ENCODE measurements around the gene HLA-A. TPM values are rescaled to one million over a fixed set of nuclear protein-coding genes. Genes with fewer than 3 reads are reported as not detected.

The HLA-A gene
- total and polyA plus RNA-seq, 2 experiments from 2014 or later, result 339 to 349 TPM

DNA sequence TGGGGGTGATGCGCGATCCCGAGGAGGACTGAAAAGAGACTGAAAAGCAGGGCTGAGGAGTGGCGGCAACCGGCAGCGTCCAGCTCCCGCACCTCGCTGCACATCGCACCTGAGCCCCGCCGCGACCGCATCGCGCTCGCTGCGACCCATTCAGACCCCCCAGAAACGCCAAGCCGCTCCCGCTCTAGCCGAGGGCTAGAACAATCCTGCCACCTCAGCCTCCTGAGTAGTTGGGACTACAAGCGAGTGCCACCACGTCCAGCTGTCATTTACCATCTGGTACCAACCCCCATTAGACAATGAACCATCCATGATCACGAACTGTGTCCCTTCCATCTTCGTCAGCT is 33.2 kb downstream of the HLA-A start:
- H3K27ac ChIP-seq, result no peak overlapping the region
- H3K9me3 ChIP-seq (ENCODE audit: low read depth), result no peaks in the 10 kb centered on the region
- H3K36me3 ChIP-seq (replicated peaks; ENCODE audit: insufficient read depth, low read depth), result no peaks in the 10 kb centered on the region
- WGBS (ENCODE audit: low lambda C conversion rate, missing lambda C conversion rate), result 9% methylated on average over 25 of the region's 25 CpGs
- H3K4me3 ChIP-seq, result no peak overlapping the region
- H3K4me1 ChIP-seq (ENCODE audit: insufficient read depth), result peaks cover 13% of the 10 kb centered on the region
- TF ChIP-seq EZH2 (IDR thresholded peaks at IDR 0.05; ENCODE audit: borderline replicate concordance) (peak; percentile 51), EZH2phosphoT487 (IDR thresholded peaks at IDR 0.05; ENCODE audit: low read depth, severe bottlenecking, unreplicated experiment) (no peak)
- TF ChIP-seq, protein P1, sequence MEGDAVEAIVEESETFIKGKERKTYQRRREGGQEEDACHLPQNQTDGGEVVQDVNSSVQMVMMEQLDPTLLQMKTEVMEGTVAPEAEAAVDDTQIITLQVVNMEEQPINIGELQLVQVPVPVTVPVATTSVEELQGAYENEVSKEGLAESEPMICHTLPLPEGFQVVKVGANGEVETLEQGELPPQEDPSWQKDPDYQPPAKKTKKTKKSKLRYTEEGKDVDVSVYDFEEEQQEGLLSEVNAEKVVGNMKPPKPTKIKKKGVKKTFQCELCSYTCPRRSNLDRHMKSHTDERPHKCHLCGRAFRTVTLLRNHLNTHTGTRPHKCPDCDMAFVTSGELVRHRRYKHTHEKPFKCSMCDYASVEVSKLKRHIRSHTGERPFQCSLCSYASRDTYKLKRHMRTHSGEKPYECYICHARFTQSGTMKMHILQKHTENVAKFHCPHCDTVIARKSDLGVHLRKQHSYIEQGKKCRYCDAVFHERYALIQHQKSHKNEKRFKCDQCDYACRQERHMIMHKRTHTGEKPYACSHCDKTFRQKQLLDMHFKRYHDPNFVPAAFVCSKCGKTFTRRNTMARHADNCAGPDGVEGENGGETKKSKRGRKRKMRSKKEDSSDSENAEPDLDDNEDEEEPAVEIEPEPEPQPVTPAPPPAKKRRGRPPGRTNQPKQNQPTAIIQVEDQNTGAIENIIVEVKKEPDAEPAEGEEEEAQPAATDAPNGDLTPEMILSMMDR (IDR thresholded peaks at IDR 0.05; ENCODE audit: poor library complexity), result no peak
- H2AFZ ChIP-seq, result no peak overlapping the region
- H3K27me3 ChIP-seq, result peaks cover 38% of the 10 kb centered on the region
- no peak for DNase-seq (ENCODE audit: low spot score)
- no peaks in the 10 kb centered on the region for H3K79me2 ChIP-seq
- H3K4me2 ChIP-seq, result peak overlapping the region; percentile 78
- no peaks in the 10 kb centered on the region for H4K20me1 ChIP-seq (ENCODE audit: insufficient read depth, poor library complexity, severe bottlenecking)
- H3K9me2 ChIP-seq (replicated peaks; ENCODE audit: insufficient read depth), result no peaks in the 10 kb centered on the region

DNA sequence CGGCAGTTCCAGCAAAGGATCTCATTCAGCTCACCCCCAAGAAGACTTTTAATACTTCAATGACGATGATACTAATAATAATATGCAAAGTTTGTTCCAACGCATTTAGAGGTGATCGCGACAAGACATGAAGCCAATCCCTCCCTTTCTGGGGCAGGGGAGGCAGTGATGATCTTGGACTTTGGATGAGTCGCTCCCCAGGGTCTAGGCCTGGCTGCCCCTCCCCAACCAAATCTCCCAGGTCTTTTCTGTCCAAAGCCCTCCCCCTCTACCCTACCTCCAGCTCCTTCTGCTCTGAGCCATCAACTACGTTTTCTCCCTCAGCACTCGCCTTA is 33.9 kb downstream of the HLA-A start:
- Histone ChIP-seq H3K9me2 (replicated peaks; ENCODE audit: insufficient read depth) (no peaks in the 10 kb centered on the region), H3K79me2 (no peaks in the 10 kb centered on the region), H3K27me3 (peaks cover 38% of the 10 kb centered on the region), H3K4me3 (peak overlapping the region; percentile 22), H2AFZ (peak overlapping the region; percentile 19), H3K4me1 (ENCODE audit: insufficient read depth) (peaks cover 13% of the 10 kb centered on the region), H3K27ac (peak overlapping the region; percentile 59), H4K20me1 (ENCODE audit: insufficient read depth, poor library complexity, severe bottlenecking) (no peaks in the 10 kb centered on the region), H3K4me2 (peak overlapping the region; percentile 78), H3K36me3 (replicated peaks; ENCODE audit: insufficient read depth, low read depth) (no peaks in the 10 kb centered on the region), H3K9me3 (ENCODE audit: low read depth) (no peaks in the 10 kb centered on the region)
- TF ChIP-seq, protein P1 (IDR thresholded peaks at IDR 0.05; ENCODE audit: poor library complexity), result no peak
- TF ChIP-seq EZH2phosphoT487 (IDR thresholded peaks at IDR 0.05; ENCODE audit: low read depth, severe bottlenecking, unreplicated experiment), result no peak
- TF ChIP-seq EZH2 (IDR thresholded peaks at IDR 0.05; ENCODE audit: borderline replicate concordance), result no peak
- DNase-seq (ENCODE audit: low spot score), result no peak
- WGBS (ENCODE audit: low lambda C conversion rate, missing lambda C conversion rate), result 11% methylated on average over 7 of the region's 8 CpGs

DNA sequence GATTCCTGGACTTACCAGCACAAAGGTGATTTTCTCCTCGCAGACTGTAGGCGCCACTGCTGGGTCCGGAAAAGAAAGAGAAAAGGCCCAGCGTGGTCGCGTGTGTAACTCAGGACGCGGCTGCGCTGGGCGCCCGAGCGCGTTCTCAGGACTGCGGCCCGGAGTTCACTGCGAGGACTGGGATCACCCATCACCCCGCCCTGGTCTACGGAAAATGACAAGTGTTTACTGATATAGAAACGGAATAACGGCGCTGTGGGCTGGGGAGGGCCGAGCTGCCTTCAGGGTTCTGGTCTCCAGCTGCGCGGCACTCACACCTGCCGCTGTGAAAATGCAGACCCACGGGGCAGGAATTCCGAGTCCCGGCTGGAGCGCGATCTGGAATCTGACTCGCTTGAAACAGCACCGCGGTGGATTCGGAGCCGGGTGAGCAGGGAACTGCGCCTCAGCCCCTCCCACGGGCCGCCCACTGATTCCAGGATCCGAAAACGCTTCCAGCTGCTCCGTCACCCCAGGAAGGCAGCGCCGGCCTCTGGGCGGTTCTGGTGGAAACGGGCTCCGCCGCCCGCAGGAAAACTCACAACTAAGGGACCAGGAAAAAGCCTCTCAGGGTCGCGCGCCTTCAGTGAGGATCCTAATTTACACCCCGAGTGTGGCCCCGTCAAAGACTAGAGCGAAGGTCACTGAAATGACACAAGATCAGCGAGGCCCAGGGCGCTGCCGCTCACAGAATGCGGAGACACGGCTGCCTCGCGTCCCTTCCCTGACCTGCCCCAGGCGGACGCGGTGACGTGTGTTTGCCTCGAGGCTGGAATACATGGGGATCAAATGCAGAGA is 34.5 kb downstream of the HLA-A start:
- WGBS (ENCODE audit: low lambda C conversion rate, missing lambda C conversion rate), result under 1% methylated on average over 66 of the region's 66 CpGs
- Histone ChIP-seq H3K9me3 (ENCODE audit: low read depth) (no peaks in the 10 kb centered on the region), H3K27ac (peak overlapping the region; percentile 59), H2AFZ (peak overlapping the region; percentile 19), H3K27me3 (peaks cover 38% of the 10 kb centered on the region), H3K79me2 (no peaks in the 10 kb centered on the region), H4K20me1 (ENCODE audit: insufficient read depth, poor library complexity, severe bottlenecking) (no peaks in the 10 kb centered on the region), H3K4me3 (peak overlapping the region; percentile 22), H3K36me3 (replicated peaks; ENCODE audit: insufficient read depth, low read depth) (no peaks in the 10 kb centered on the region), H3K9me2 (replicated peaks; ENCODE audit: insufficient read depth) (no peaks in the 10 kb centered on the region), H3K4me1 (ENCODE audit: insufficient read depth) (peaks cover 13% of the 10 kb centered on the region), H3K4me2 (peak overlapping the region; percentile 78)
- no peak for TF ChIP-seq EZH2phosphoT487 (IDR thresholded peaks at IDR 0.05; ENCODE audit: low read depth, severe bottlenecking, unreplicated experiment)
- TF ChIP-seq, protein P1 (IDR thresholded peaks at IDR 0.05; ENCODE audit: poor library complexity), result peak; percentile 35
- peak; percentile 87 for DNase-seq (ENCODE audit: low spot score)
